Activated T-cell treated with anti-CD3 and anti-CD28 coated beads, Interleukin-2, amount 50 U/mL, for 72 hours (primary cell): ENCODE data around the gene KCNMA1. TPM values are rescaled to one million over a fixed set of nuclear protein-coding genes. Genes with fewer than 3 reads are reported as not detected.

ENCODE experiments used
- ATAC-seq, 2 donors: fragments of 150-1000 bp; cut with Tn5 transposase; replicated peaks in 1 of 2; 2 replicates each; pipeline ENCODE4 v1.10.0; 2021; ENCODE audit warnings: moderate library complexity in 2 of 2, mild to moderate bottlenecking in 1 of 2
- DNase-seq, 2 donors: peaks; one replicate each; pipeline ENCODE4 v3.0.0; 2021 to 2022; ENCODE audit warnings: mixed read lengths in 1 of 2
- H3K27ac Mint-ChIP-seq: one replicate; pipeline ENCODE4 v1.8.0; 2022; ENCODE audit warnings: mild to moderate bottlenecking, moderate library complexity, mixed read lengths
- H3K27me3 Mint-ChIP-seq: one replicate; pipeline ENCODE4 v1.8.0; 2022; ENCODE audit warnings: low read depth, mixed read lengths
- H3K36me3 Mint-ChIP-seq, 2 donors: one replicate each; pipeline ENCODE4 v1.8.0; 2022; ENCODE audit warnings: mixed read lengths in 2 of 2, mild to moderate bottlenecking in 1 of 2; ENCODE audit not compliant: insufficient read depth in 2 of 2
- H3K4me1 Mint-ChIP-seq: one replicate; pipeline ENCODE4 v1.8.0; 2022; ENCODE audit warnings: low read depth, mixed read lengths
- H3K4me3 Mint-ChIP-seq, 2 donors: one replicate each; pipeline ENCODE4 v1.8.0; 2022; ENCODE audit warnings: mild to moderate bottlenecking in 2 of 2, mixed read lengths in 2 of 2, moderate library complexity in 2 of 2
- H3K9me3 Mint-ChIP-seq, 2 donors: one replicate each; pipeline ENCODE4 v1.8.0; 2022; ENCODE audit warnings: mixed read lengths in 2 of 2
- total RNA-seq, 2 donors: library from RNA; stranded (reverse); gene quantifications; one replicate each; pipeline ENCODE4 v1.2.3, GENCODE V29; 2022

KCNMA1 gene
- total RNA-seq, 2 donors from 2014 or later, result 0.55 to 1.0 TPM

- Mint-ChIP-seq H3K9me3 (no peaks in the 10 kb centered on the region), H3K4me3 (no peak overlapping the region), H3K4me1 (peaks cover 12% of the 10 kb centered on the region), H3K27ac (no peak overlapping the region), H3K27me3 (peaks cover 5% of the 10 kb centered on the region), H3K36me3 (no peaks in the 10 kb centered on the region)
- ATAC-seq, result no peak
- DNase-seq, result no peak
These were observed 17.5 kb downstream of the KCNMA1 start for GRCh38 chr10:77619964-77620703.

- DNase-seq (no peak), ATAC-seq (no peak)
- Mint-ChIP-seq H3K36me3 (no peaks in the 10 kb centered on the region), H3K4me3 (no peak overlapping the region), H3K27me3 (peaks cover 12% of the 10 kb centered on the region), H3K4me1 (peaks cover 11% of the 10 kb centered on the region), H3K27ac (no peak overlapping the region), H3K9me3 (no peaks in the 10 kb centered on the region)
These were observed 19.5 kb downstream of the KCNMA1 start for GRCh38 chr10:77618117-77618516.

GRCh38 chr10:77616766-77617165 lies 20.8 kb downstream of the KCNMA1 start:
- Mint-ChIP-seq H3K27me3 (peaks cover 24% of the 10 kb centered on the region), H3K4me1 (no peaks in the 10 kb centered on the region), H3K9me3 (no peaks in the 10 kb centered on the region), H3K27ac (no peak overlapping the region), H3K4me3 (no peak overlapping the region), H3K36me3 (no peaks in the 10 kb centered on the region)
- ATAC-seq (no peak), DNase-seq (no peak)

GRCh38 chr10:77614778-77615625 lies 22.6 kb downstream of the KCNMA1 start:
- DNase-seq (no peak), ATAC-seq (no peak)
- H3K27me3 Mint-ChIP-seq, result peaks cover 26% of the 10 kb centered on the region
- no peaks in the 10 kb centered on the region for H3K9me3 Mint-ChIP-seq
- H3K36me3 Mint-ChIP-seq, result no peaks in the 10 kb centered on the region
- H3K4me3 Mint-ChIP-seq, result no peak overlapping the region
- H3K4me1 Mint-ChIP-seq, result no peaks in the 10 kb centered on the region
- H3K27ac Mint-ChIP-seq, result no peak overlapping the region

GRCh38 chr10:77613476-77614130 lies 24.0 kb downstream of the KCNMA1 start:
- DNase-seq (no peak), ATAC-seq (no peak)
- Mint-ChIP-seq H3K4me1 (no peaks in the 10 kb centered on the region), H3K4me3 (no peak overlapping the region), H3K9me3 (no peaks in the 10 kb centered on the region), H3K36me3 (no peaks in the 10 kb centered on the region), H3K27me3 (peaks cover 26% of the 10 kb centered on the region), H3K27ac (no peak overlapping the region)

DNA sequence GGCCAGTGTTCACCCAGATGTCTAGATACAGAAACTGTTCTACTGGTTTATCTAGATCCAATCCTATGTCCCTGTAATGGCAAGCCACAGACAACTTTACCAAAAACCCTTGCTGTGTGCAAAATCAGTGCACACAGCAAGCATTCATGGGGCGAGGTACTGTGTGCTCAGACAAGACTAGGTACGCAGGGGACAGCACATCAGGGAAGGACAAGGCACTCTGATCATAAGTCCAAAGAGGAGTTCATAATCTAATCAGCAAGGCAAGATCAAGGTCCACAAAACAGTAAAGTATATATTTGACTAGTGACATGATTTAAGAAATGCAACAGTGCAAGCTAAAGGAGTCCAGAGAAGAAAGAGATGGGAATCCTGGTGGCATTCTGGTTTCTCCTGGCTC lies 25.9 kb downstream of the KCNMA1 start:
- ATAC-seq (no peak), DNase-seq (no peak)
- Mint-ChIP-seq H3K9me3 (no peaks in the 10 kb centered on the region), H3K27me3 (peaks cover 26% of the 10 kb centered on the region), H3K4me3 (no peak overlapping the region), H3K4me1 (no peaks in the 10 kb centered on the region), H3K27ac (no peak overlapping the region), H3K36me3 (no peaks in the 10 kb centered on the region)

DNA sequence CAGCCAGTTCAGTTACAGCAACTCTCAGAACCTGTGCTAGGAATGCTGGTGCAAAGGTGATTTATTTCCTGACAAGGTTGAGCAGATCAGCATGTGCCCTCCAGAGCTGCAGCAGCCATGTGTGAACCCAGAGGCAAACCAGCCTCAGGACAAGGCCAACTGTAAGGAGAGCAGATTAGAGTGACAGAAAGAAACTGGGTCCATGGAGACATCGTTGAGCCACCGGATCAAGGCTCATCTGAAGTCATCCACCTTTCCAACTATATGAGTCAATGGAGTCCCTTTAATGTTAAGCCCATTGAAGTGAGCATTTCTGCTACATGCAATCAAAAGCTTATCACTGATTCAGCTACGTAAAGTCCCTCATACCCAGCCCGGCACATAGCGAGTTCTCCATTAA lies 26.4 kb downstream of the KCNMA1 start:
- H3K27me3 Mint-ChIP-seq, result peaks cover 26% of the 10 kb centered on the region
- no peak for ATAC-seq

GRCh38 chr10:77609781-77610272 lies 27.8 kb downstream of the KCNMA1 start:
- Mint-ChIP-seq H3K4me3 (no peak overlapping the region), H3K36me3 (no peaks in the 10 kb centered on the region), H3K9me3 (no peaks in the 10 kb centered on the region), H3K27ac (no peak overlapping the region), H3K27me3 (peaks cover 20% of the 10 kb centered on the region), H3K4me1 (no peaks in the 10 kb centered on the region)
- no peak for ATAC-seq
- DNase-seq, result no peak

More for the DNA sequence above, 26.4 kb downstream of the KCNMA1 start:
- Mint-ChIP-seq H3K9me3 (no peaks in the 10 kb centered on the region), H3K4me1 (no peaks in the 10 kb centered on the region), H3K4me3 (no peak overlapping the region), H3K36me3 (no peaks in the 10 kb centered on the region), H3K27ac (no peak overlapping the region)
- DNase-seq, result no peak

DNA sequence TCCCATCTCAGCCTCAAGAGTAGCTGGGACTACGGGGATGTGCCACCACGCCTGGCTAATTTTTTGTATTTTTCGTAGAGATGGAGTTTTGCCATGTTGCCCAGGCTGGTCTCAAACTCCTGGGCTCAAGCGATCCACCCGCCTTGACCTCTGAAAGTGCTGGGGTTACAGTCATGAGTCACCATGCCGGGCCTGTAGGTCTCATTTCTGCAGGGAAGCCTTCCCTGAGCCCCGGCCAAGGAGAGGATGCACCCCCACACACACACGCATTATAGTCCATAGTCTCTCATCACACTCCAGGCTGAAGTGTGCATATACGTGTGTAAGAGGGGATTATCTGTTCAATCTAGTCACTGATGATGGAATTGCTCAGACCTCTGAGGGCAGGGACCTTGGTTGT lies 29.3 kb downstream of the KCNMA1 start:
- DNase-seq (no peak), ATAC-seq (no peak)
- no peaks in the 10 kb centered on the region for H3K4me1 Mint-ChIP-seq
- peaks cover 14% of the 10 kb centered on the region for H3K27me3 Mint-ChIP-seq
- no peaks in the 10 kb centered on the region for H3K36me3 Mint-ChIP-seq
- H3K4me3 Mint-ChIP-seq, result no peak overlapping the region
- no peak overlapping the region for H3K27ac Mint-ChIP-seq
- no peaks in the 10 kb centered on the region for H3K9me3 Mint-ChIP-seq

GRCh38 chr10:77606751-77607150 lies 30.9 kb downstream of the KCNMA1 start:
- no peak overlapping the region for H3K27ac Mint-ChIP-seq
- no peaks in the 10 kb centered on the region for H3K4me1 Mint-ChIP-seq
- no peak overlapping the region for H3K4me3 Mint-ChIP-seq
- H3K9me3 Mint-ChIP-seq, result no peaks in the 10 kb centered on the region
- H3K36me3 Mint-ChIP-seq, result no peaks in the 10 kb centered on the region
- H3K27me3 Mint-ChIP-seq, result peaks cover 2% of the 10 kb centered on the region
- DNase-seq (no peak), ATAC-seq (no peak)

GRCh38 chr10:77605466-77605865 lies 32.1 kb downstream of the KCNMA1 start:
- ATAC-seq (no peak), DNase-seq (no peak)
- no peaks in the 10 kb centered on the region for H3K4me1 Mint-ChIP-seq
- H3K4me3 Mint-ChIP-seq, result no peak overlapping the region
- H3K9me3 Mint-ChIP-seq, result no peaks in the 10 kb centered on the region
- no peak overlapping the region for H3K27ac Mint-ChIP-seq
- H3K36me3 Mint-ChIP-seq, result no peaks in the 10 kb centered on the region
- peaks cover 6% of the 10 kb centered on the region for H3K27me3 Mint-ChIP-seq

DNA sequence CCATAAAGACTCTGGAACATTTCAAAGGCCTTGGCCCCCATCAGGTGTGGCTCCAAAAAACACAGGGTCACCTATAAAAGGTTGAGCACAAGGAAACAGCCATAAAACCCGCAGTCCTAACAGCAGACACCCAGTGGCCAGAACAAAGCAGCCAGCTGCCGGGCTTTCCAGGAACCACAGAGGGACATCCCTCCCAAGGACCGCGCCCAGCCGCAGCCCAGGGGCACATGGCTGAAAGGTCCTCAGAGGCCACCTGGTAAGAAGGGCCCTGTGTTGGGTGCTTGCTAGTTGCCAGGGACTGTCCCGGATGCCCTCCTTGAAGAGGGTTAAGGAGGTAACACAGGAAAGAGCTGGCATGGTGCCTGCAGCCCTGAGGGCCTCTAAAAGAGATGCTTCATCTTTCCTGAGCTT lies 32.7 kb downstream of the KCNMA1 start:
- peaks cover 8% of the 10 kb centered on the region for H3K27me3 Mint-ChIP-seq
- no peak overlapping the region for H3K4me3 Mint-ChIP-seq
- H3K27ac Mint-ChIP-seq, result no peak overlapping the region
- H3K36me3 Mint-ChIP-seq, result no peaks in the 10 kb centered on the region
- DNase-seq, result no peak
- no peak for ATAC-seq
- H3K9me3 Mint-ChIP-seq, result no peaks in the 10 kb centered on the region
- H3K4me1 Mint-ChIP-seq, result no peaks in the 10 kb centered on the region

GRCh38 chr10:77604063-77604462 lies 33.5 kb downstream of the KCNMA1 start:
- no peaks in the 10 kb centered on the region for H3K36me3 Mint-ChIP-seq
- peaks cover 13% of the 10 kb centered on the region for H3K27me3 Mint-ChIP-seq
- H3K4me1 Mint-ChIP-seq, result no peaks in the 10 kb centered on the region
- no peak overlapping the region for H3K27ac Mint-ChIP-seq
- no peak for ATAC-seq
- no peak for DNase-seq
- no peaks in the 10 kb centered on the region for H3K9me3 Mint-ChIP-seq
- no peak overlapping the region for H3K4me3 Mint-ChIP-seq
